ENCODE measurements around the gene JPH2.

JPH2 gene

GRCh38 chr20:44217342-44218092 lies 30.5 kb upstream of the JPH2 start:
- DNase-seq, result peak in 41 of 42 donors; percentile 29 to 88 (median 72)
- intact Hi-C loops (cut with DNase I), result loop anchor here (10.0 kb wide), 1 partner anchor 387 kb away; no protein-coding TSS in a partner anchor

GRCh38 chr20:44215125-44215524 lies 28.1 kb upstream of the JPH2 start:
- intact Hi-C loops (cut with DNase I), result loop anchor here (10.0 kb wide), 1 partner anchor 390 kb away; no protein-coding TSS in a partner anchor
- peak; percentile 48 to 88 (median 76) for DNase-seq

GRCh38 chr20:44212792-44213191 lies 25.8 kb upstream of the JPH2 start:
- DNase-seq, result peak in 4 of 42 donors; percentile 22 to 44 (median 32)
- intact Hi-C loops (cut with DNase I), result loop anchor here (10.0 kb wide), 1 partner anchor 392 kb away; no protein-coding TSS in a partner anchor

GRCh38 chr20:44211177-44212039 lies 24.4 kb upstream of the JPH2 start:
- DNase-seq, result peak in 40 of 42 donors; percentile 14 to 79 (median 46)
- intact Hi-C loops (cut with DNase I), result loop anchor here (2.0 to 10.0 kb wide), 2 partner anchors 99 to 393 kb away; partner anchors contain the start of gene FITM2

GRCh38 chr20:44210406-44211176 lies 23.6 kb upstream of the JPH2 start, which contains the start of gene OSER1:
OSER1 (minus strand) TSS chr20:44210771; CDS start chr20:44206957, 3,814 bp downstream.
- intact Hi-C loops (cut with DNase I), result loop anchor here (2.0 to 10.0 kb wide), 2 partner anchors 100 to 394 kb away; partner anchors contain the start of gene FITM2
- DNase-seq, result peak; percentile 95 to 99 (median 97)

- intact Hi-C loops (cut with DNase I), result loop anchor here (2.0 to 10.0 kb wide), 2 partner anchors 101 to 395 kb away; partner anchors contain the start of gene FITM2
- peak in 13 of 42 donors; percentile 7 to 66 (median 20) for DNase-seq
Measured at GRCh38 chr20:44209686-44210405, 22.9 kb upstream of the JPH2 start.

GRCh38 chr20:44208770-44209169 lies 21.8 kb upstream of the JPH2 start:
- intact Hi-C loops (cut with DNase I), result no loop called here
- no peak for DNase-seq

GRCh38 chr20:44208165-44208564 lies 21.2 kb upstream of the JPH2 start:
- no peak for DNase-seq
- intact Hi-C loops (cut with DNase I), result no loop called here

- DNase-seq, result no peak
- intact Hi-C loops (cut with DNase I), result no loop called here
Measured at GRCh38 chr20:44207126-44207723, 20.2 kb upstream of the JPH2 start.

- no peak for DNase-seq
- intact Hi-C loops (cut with DNase I), result no loop called here
Measured at GRCh38 chr20:44206132-44206531, 19.1 kb upstream of the JPH2 start.

GRCh38 chr20:44204832-44205215 lies 17.8 kb upstream of the JPH2 start:
- peak in 1 of 42 donors; percentile 35 for DNase-seq
- intact Hi-C loops (cut with DNase I), result no loop called here

GRCh38 chr20:44204156-44204831 lies 17.3 kb upstream of the JPH2 start:
- DNase-seq, result no peak
- intact Hi-C loops (cut with DNase I), result no loop called here

GRCh38 chr20:44203161-44203560 lies 16.2 kb upstream of the JPH2 start:
- no peak for DNase-seq
- intact Hi-C loops (cut with DNase I), result no loop called here

GRCh38 chr20:44200983-44201382 lies 14.0 kb upstream of the JPH2 start:
- intact Hi-C loops (cut with DNase I), result no loop called here
- DNase-seq, result no peak

GRCh38 chr20:44200371-44200770 lies 13.4 kb upstream of the JPH2 start:
- no peak for DNase-seq
- intact Hi-C loops (cut with DNase I), result no loop called here

GRCh38 chr20:44199877-44200276 lies 12.9 kb upstream of the JPH2 start:
- intact Hi-C loops (cut with DNase I), result no loop called here
- peak in 1 of 42 donors; percentile 29 for DNase-seq

- intact Hi-C loops (cut with DNase I), result no loop called here
Measured at GRCh38 chr20:44198872-44199271, 11.9 kb upstream of the JPH2 start.

More at GRCh38 chr20:44198872-44199271, 11.9 kb upstream of the JPH2 start:
- no peak for DNase-seq
